Activated CD8-positive, alpha-beta memory T cell treated with anti-CD3 and anti-CD28 coated beads, Interleukin-2, amount 50 U/mL, for 24 hours (primary cell): ENCODE data around the gene TAF12.
"Not testable (repeated sequence)": the region's sequence is repeated elsewhere in the genome, so short reads cannot be mapped to it uniquely, and the experiment has no call there.

Source experiments
- DNase-seq: peaks from one replicate; pipeline ENCODE4 v3.0.0-alpha.2; 2020; ENCODE audit errors: extremely low read depth

The TAF12 gene

GRCh38 chr1:28581531-28582247, 61.2 kb downstream of the TAF12 start:
- DNase-seq: peak; percentile 74

- DNase-seq: no peak
Observed at GRCh38 chr1:28580722-28581530, 61.9 kb downstream of the TAF12 start.

- DNase-seq: no peak
Observed at GRCh38 chr1:28579401-28579800, 63.5 kb downstream of the TAF12 start.

- DNase-seq: no peak
Observed at GRCh38 chr1:28578696-28579218, 64.1 kb downstream of the TAF12 start.

GRCh38 chr1:28577738-28578536, 64.9 kb downstream of the TAF12 start:
- no peak for DNase-seq

- no peak for DNase-seq
Observed at GRCh38 chr1:28577052-28577678, 65.7 kb downstream of the TAF12 start.

- no peak for DNase-seq
Observed at GRCh38 chr1:28573564-28573963, 69.3 kb downstream of the TAF12 start.

- DNase-seq: not testable (repeated sequence)
Observed at GRCh38 chr1:28572891-28573290, 70.0 kb downstream of the TAF12 start.

GRCh38 chr1:28571911-28572310, 71.0 kb downstream of the TAF12 start:
- no peak for DNase-seq

GRCh38 chr1:28566931-28567330, 75.9 kb downstream of the TAF12 start:
- no peak for DNase-seq

- no peak for DNase-seq
Observed at GRCh38 chr1:28565726-28566125, 77.1 kb downstream of the TAF12 start.

GRCh38 chr1:28565040-28565439, 77.8 kb downstream of the TAF12 start:
- no peak for DNase-seq

- no peak for DNase-seq
Observed at GRCh38 chr1:28564310-28564709, 78.6 kb downstream of the TAF12 start.

- no peak for DNase-seq
Observed at GRCh38 chr1:28560886-28561285, 82.0 kb downstream of the TAF12 start.
